HG03025 (cell line): ENCODE data around the gene URI1.
"Not testable (repeated sequence)": the region's sequence is repeated elsewhere in the genome, so short reads cannot be mapped to it uniquely, and the experiment has no call there.

Source experiments
- ATAC-seq: cut with Tn5 transposase; IDR thresholded peaks from one replicate; pipeline ENCODE4 v1.9.1; 2021; ENCODE audit warnings: mild to moderate bottlenecking, moderate library complexity; ENCODE audit not compliant: unreplicated experiment, low FRiP score

URI1 gene, protein sequence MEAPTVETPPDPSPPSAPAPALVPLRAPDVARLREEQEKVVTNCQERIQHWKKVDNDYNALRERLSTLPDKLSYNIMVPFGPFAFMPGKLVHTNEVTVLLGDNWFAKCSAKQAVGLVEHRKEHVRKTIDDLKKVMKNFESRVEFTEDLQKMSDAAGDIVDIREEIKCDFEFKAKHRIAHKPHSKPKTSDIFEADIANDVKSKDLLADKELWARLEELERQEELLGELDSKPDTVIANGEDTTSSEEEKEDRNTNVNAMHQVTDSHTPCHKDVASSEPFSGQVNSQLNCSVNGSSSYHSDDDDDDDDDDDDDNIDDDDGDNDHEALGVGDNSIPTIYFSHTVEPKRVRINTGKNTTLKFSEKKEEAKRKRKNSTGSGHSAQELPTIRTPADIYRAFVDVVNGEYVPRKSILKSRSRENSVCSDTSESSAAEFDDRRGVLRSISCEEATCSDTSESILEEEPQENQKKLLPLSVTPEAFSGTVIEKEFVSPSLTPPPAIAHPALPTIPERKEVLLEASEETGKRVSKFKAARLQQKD

DNA sequence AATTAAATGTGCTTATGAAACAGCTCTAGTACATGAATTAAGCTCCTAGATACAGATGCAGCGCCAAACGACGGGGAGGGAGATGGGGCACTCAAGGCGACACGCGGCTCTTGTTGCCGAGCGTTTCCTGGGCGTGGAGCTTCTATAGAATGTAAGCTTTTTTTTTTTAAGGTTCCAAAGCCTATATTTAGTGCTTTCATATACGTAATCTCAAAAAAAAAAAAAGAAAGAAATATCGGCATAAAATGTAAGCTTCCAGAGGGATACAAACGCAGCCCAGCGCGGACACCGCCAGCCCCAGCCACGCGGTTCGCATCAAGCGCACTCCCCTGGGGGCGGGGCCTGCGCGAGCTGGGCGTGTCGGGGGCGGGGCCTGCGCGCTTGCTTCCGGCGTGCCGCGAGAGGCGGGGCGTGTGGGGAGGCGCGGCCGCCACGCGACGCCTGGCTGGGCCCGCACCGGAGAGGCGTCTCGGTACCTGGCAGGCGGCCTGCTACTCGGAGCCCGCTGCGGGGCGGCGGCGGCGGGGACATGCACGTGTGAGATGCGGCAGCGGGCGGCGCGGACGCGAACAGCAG, at the start of gene URI1:
Gene URI1 (plus strand): TSS at position 412 of the 576 bp plus-strand sequence. CDS start 309 bp downstream, outside the sequence.
- peak; percentile 84 for ATAC-seq

DNA sequence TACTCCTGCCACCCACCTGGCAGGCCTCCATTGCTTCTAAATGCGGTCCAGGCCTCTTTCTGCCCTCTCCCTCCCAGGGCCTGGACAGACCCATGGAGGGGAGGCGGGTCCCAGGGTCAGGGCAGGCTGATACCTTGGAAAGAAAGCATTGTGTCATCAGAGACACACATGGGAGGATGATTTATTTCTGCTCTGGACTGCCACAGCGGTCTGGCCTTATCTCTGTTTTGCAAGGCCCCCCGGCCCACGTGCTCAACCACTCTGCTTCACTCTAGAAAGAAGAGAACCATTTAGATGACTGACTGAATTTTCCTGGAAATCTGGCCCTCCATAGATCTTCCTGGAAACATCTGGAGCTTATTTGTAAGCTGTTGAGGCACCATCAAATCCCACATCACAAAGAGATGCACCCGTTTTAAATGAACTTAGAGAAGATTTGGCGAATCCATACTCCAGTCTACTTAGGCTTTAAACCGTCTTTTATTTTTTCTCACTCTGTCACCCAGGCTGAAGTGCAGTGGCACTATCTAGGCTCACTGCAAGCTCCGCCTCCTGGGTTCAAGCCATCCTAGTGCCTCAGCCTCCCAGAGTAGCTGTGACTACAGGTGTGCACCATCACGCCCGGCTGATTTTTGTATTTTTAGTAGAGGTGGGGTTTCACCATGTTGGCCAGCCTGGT, 48.3 kb upstream of the URI1 start:
- no peak for ATAC-seq

GRCh38 chr19:29896802-29897201, 45.2 kb upstream of the URI1 start:
- ATAC-seq = no peak

DNA sequence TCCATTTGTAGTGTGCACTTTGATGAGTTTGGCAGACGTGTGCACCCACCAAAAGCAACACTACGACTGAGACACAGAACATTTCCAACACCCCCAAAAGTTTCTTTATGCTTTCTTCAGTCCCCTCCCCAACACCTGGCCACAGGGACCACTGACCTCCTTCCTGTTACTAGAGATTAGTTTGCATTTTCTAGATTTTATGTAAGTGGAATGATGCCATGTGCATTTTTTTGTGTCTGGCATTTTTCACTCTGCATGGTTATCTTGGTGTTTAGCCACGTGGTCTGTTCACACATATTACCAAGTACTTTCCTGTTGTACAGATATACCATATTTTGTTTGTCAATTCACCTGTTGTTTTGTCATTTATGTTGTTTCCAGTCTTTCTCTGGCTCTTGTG, 44.6 kb upstream of the URI1 start:
- no peak for ATAC-seq

DNA sequence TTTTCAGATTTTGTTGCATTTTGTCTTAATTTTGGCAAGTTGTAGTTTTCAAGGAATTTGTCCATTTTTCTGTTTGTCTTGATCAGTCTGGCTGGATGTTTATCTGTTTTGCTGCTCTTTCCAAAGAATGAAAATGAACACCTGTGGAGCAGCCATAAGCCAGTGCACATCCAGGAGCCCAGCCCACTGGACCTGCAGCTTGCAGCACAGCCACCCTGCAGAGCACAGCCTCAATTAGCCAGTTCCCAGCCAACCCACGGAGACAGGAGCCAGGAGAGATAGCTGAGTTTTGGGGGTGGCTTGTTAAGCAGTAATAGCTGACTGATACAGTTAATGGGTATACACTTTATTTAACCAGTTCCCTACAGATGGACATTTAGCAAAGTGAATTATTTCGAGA, 38.0 kb upstream of the URI1 start:
- ATAC-seq = no peak

GRCh38 chr19:29908963-29909944, 32.8 kb upstream of the URI1 start:
- ATAC-seq = no peak

DNA sequence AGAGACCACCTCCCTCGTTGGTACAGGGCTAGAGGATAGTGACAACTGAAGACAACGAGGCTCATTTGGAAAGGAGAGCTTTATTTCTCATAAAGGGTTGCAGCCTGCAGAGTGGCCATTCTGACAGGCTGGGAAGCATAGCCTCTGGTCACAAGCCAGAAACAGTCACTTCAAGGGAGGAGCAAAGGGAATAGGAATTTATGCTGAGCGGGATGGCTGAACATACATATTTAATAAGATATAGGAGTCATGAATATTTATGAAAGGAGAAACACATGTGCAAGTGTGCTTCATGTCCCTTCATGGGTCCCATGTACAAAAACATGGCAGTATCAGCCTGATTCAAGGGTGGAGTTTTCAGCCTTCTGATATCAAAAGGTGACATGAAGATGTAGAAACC, 27.1 kb upstream of the URI1 start:
- ATAC-seq = no peak

GRCh38 chr19:29915832-29916231, 26.2 kb upstream of the URI1 start:
- not testable (repeated sequence) for ATAC-seq

- no peak for ATAC-seq
Measured at GRCh38 chr19:29917911-29918310, 24.1 kb upstream of the URI1 start.

GRCh38 chr19:29918891-29919290, 23.1 kb upstream of the URI1 start:
- no peak for ATAC-seq

DNA sequence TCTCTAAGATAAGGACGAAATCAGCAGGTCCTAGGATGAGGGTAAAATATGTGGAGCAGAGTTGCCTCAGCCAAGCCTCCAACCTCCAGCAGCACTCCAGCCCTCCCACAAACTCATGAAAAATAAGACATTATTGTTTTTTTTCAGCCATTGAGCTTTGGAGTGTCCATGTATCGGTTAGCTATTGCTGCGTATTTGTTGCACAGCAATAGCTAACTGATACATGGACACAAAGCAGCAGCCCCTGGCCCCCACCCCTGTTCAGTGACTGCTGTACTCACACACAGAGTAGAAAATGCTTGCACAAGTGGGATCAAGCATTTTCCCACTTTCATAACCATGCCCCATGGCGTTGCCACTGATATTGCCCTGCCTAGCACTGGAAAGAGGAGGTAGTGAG, 19.1 kb upstream of the URI1 start:
- ATAC-seq = no peak

DNA sequence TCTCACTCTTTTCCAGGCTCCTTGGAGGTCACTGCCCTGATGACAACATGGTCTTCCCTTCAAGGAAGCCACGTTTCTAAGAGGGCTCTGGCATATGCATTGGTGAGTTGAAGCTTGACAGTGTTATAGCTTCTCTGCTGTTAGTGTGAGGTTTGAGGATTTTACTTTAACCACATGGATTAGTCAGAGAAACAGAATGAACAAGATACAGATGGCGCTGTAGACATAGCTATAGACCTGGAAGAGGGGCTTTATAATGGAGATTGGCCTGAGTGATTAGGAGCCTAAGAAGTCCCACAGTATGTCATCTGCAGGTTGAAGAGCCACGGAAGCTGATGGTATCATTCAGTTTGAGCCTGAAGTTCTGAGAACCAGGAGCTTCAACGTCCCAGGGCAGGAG, 18.4 kb upstream of the URI1 start:
- no peak for ATAC-seq

DNA sequence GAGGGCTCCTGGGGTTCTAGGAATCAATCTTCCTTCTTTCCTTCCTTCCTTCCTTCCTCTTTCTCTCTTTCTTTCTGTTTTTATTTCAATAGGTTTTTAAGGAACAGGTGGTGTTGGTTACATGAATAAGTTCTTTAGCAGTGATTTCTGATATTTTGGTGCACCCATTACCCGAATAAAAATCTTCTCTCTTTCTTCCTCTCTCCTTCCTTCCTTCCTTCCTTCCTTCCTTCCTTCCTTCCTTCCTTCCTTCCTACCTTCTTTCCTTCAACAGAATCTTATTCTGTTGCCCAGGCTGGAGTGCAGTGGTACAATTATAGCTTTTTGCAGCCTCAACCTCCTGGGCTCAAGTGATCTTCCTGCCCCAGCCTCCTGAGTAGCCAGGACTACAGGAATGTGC, 16.0 kb upstream of the URI1 start:
- no peak for ATAC-seq

DNA sequence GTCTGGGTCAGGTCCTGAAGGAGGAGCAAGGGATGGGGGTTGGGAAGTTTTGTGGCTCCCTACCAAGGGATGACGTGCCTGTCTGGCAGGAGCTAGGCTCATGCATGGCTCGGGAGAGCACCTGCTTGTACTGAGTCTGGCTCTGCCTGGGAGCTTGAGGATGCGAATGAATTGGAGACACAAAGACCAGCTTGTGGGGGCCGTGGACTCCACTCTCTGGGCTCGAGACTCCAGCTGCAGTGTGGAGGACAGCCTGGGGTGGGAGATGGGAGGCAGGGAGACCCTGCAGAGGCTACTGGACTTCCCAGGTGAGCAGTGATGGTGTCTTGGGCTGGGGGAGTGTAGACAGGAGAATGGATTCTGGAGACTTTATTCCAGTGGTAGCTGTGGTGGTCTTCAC, 15.2 kb upstream of the URI1 start:
- no peak for ATAC-seq

DNA sequence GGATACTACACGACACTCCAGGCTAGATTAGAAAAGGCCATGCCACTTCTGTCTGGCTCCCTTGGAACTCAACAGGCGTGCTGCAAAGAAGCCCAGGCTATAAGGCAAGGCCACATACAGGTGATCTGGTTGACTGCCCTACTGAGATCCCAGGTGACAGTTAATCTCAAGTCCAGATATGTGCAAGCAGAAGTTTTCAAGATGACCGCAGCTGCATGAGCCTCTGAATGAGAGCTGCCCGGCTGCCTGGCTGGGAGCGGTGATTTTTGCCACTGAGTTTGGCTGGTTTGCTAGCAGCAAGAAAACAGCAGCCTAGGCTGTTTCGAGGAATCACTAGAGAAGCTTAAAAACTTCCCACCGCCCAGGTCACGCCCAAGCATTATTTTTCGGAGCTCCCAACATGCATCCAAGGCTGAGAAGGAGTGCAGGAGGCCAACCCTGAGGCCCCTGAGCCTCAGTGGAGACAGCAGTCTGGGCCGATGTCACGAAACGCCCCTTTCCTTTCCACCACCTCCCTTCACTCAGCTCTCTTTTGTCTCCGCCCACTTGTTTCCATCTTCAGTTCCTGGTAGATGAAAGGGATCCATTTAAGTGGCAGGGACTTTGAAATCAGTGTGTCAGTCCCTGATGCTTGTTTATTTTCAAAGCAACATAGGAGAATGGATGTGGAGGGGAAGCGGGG, 14.0 kb upstream of the URI1 start:
- no peak for ATAC-seq

DNA sequence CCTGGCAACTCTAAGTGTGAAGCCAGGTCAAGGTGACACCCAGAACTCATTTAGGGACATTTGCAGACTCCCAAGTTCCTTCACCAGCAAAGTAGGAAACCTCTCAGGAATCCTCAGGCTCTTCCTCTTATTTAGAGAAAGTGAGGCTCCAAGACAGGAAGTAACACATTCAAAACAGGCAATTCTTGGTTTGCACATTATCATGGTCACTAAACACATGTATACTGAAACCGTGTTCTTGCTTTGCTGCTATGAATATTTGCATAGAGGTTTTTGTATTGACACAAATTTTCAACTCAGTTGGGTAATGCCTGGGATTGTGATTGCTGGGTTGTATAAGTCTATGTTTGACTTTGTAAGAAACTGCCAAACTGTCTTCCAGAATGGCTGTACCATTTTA, 13.2 kb upstream of the URI1 start:
- peak; percentile 64 for ATAC-seq

GRCh38 chr19:29934257-29934656, 7.8 kb upstream of the URI1 start:
- ATAC-seq = no peak

GRCh38 chr19:29934781-29935180, 7.3 kb upstream of the URI1 start:
- ATAC-seq = no peak

GRCh38 chr19:29936409-29936808, 5.6 kb upstream of the URI1 start:
- no peak for ATAC-seq

GRCh38 chr19:29939628-29940027, 2.4 kb upstream of the URI1 start:
- no peak for ATAC-seq
